HEK293 (cell line): ENCODE results near the gene DCPS.

Source experiments
- CTCF ChIA-PET: fragments of 350-600 bp; formaldehyde crosslinking; extraction: SDS; loops from one replicate; lab custom pipeline; 2021; ENCODE audit warnings: antibody characterized with exemption; lab: Yijun Ruan, JAX
- POLR2A ChIA-PET: fragments of 300-600 bp; formaldehyde crosslinking; extraction: SDS; loops from one replicate; lab custom pipeline; 2020; ENCODE audit warnings: antibody characterized with exemption, inconsistent platforms; lab: Yijun Ruan, JAX
- H3K27ac ChIP-seq: fragments of 200-500 bp; sonication (Bioruptor generic); 2 replicates; pipeline ENCODE4 v1.5.1; 2014; ENCODE audit warnings: low read depth, low read length, control low read depth, inconsistent platforms; ENCODE audit errors: extremely low read depth
- H3K36me3 ChIP-seq, 2 experiments: fragments of 200-500 bp in 1 of 2; sonication (Bioruptor generic) in 1 of 2; 1 replicate in 1 of 2; 2 replicates in 1 of 2; pipeline ENCODE4 v1.5.1; 2014 to 2017; ENCODE audit warnings: inconsistent platforms in 2 of 2, low read length in 2 of 2; ENCODE audit not compliant: control insufficient read depth in 2 of 2, insufficient read depth in 1 of 2
- H3K4me1 ChIP-seq: fragments of 200-500 bp; sonication (Bioruptor generic); 2 replicates; pipeline ENCODE4 v1.5.1; 2014; ENCODE audit warnings: mild to moderate bottlenecking, low read length, inconsistent platforms; ENCODE audit not compliant: control insufficient read depth, insufficient read depth
- H3K4me3 ChIP-seq: 2 replicates; pipeline ENCODE4 v1.5.1; 2011; ENCODE audit warnings: low read depth, mild to moderate bottlenecking, control low read depth, low read length, moderate library complexity
- H3K9me3 ChIP-seq: fragments of 200-500 bp; sonication (Bioruptor generic); 2 replicates; pipeline ENCODE4 v1.5.1; 2014; ENCODE audit warnings: low read depth, low read length, inconsistent platforms; ENCODE audit not compliant: control insufficient read depth, insufficient read depth
- HOXA7 ChIP-seq: sonication (generic); formaldehyde crosslinking; IDR thresholded peaks from 2 replicates; pipeline ENCODE4 v1.8.1; 2022; ENCODE audit warnings: missing genetic modification reagents, borderline replicate concordance
- IKZF3 ChIP-seq: fragments of 450-650 bp; IDR thresholded peaks from 2 replicates; pipeline ENCODE4 v1.5.0; 2018; ENCODE audit warnings: missing biosample characterization, mild to moderate bottlenecking, missing genetic modification characterization, moderate library complexity
- KLF1 ChIP-seq: fragments of 450-650 bp; formaldehyde crosslinking; IDR thresholded peaks from 2 replicates; pipeline ENCODE4 v1.5.1; 2016; ENCODE audit warnings: missing biosample characterization, missing genetic modification characterization
- MZF1 ChIP-seq: fragments of 450-650 bp; formaldehyde crosslinking; IDR thresholded peaks from 2 replicates; pipeline ENCODE4 v1.5.1; 2017; ENCODE audit warnings: missing biosample characterization, missing genetic modification characterization, borderline replicate concordance
- TCF7L2 ChIP-seq: IDR thresholded peaks from 2 replicates; pipeline ENCODE4 v1.6.1; 2011; ENCODE audit warnings: low read depth, mild to moderate bottlenecking, inconsistent platforms, low read length, moderate library complexity, borderline replicate concordance
- ZBTB10 ChIP-seq: fragments of 450-650 bp; formaldehyde crosslinking; IDR thresholded peaks from 2 replicates; pipeline ENCODE4 v1.5.1; 2016; ENCODE audit warnings: missing biosample characterization, missing genetic modification characterization
- ZBTB17 ChIP-seq: fragments of 450-650 bp; formaldehyde crosslinking; IDR thresholded peaks from 2 replicates; pipeline ENCODE4 v1.5.1; 2016; ENCODE audit warnings: missing biosample characterization, missing genetic modification characterization
- ZFP41 ChIP-seq: fragments of 450-650 bp; formaldehyde crosslinking; IDR thresholded peaks from 2 replicates; pipeline ENCODE4 v1.5.1; 2016; ENCODE audit warnings: missing biosample characterization, missing genetic modification characterization, borderline replicate concordance
- ZFP69B ChIP-seq: fragments of 450-650 bp; formaldehyde crosslinking; IDR thresholded peaks from 2 replicates; pipeline ENCODE4 v1.5.1; 2016; ENCODE audit warnings: missing biosample characterization, missing genetic modification characterization
- ZIC2 ChIP-seq: fragments of 450-650 bp; formaldehyde crosslinking; IDR thresholded peaks from 2 replicates; pipeline ENCODE4 v1.5.1; 2016; ENCODE audit warnings: missing biosample characterization, missing genetic modification characterization
- ZNF114 ChIP-seq: fragments of 450-650 bp; formaldehyde crosslinking; IDR thresholded peaks from 2 replicates; pipeline ENCODE4 v1.5.0; 2017; ENCODE audit warnings: missing biosample characterization, missing genetic modification characterization
- ZNF132 ChIP-seq: fragments of 450-650 bp; formaldehyde crosslinking; IDR thresholded peaks from 2 replicates; pipeline ENCODE4 v1.5.1; 2017; ENCODE audit warnings: missing biosample characterization, missing genetic modification characterization, borderline replicate concordance
- ZNF133 ChIP-seq: fragments of 450-650 bp; formaldehyde crosslinking; IDR thresholded peaks from 2 replicates; pipeline ENCODE4 v1.5.1; 2016; ENCODE audit warnings: missing biosample characterization, missing genetic modification characterization
- ZNF24 ChIP-seq: fragments of 450-650 bp; formaldehyde crosslinking; IDR thresholded peaks from 2 replicates; pipeline ENCODE4 v1.5.1; 2016; ENCODE audit warnings: missing biosample characterization, missing genetic modification characterization
- ZNF280C ChIP-seq: fragments of 450-650 bp; formaldehyde crosslinking; IDR thresholded peaks from 2 replicates; pipeline ENCODE4 v1.5.1; 2016; ENCODE audit warnings: missing biosample characterization, missing genetic modification characterization
- ZNF514 ChIP-seq: fragments of 450-650 bp; formaldehyde crosslinking; IDR thresholded peaks from 2 replicates; pipeline ENCODE4 v1.5.1; 2016; ENCODE audit warnings: missing biosample characterization, missing genetic modification characterization
- ZNF530 ChIP-seq: fragments of 450-650 bp; formaldehyde crosslinking; IDR thresholded peaks from 2 replicates; pipeline ENCODE4 v1.5.1; 2016; ENCODE audit warnings: low read depth, missing biosample characterization, missing genetic modification characterization
- ZNF610 ChIP-seq: fragments of 450-650 bp; formaldehyde crosslinking; IDR thresholded peaks from 2 replicates; pipeline ENCODE4 v1.5.1; 2016; ENCODE audit warnings: missing biosample characterization, missing genetic modification characterization, borderline replicate concordance
- ZNF626 ChIP-seq: fragments of 450-650 bp; sonication (Bioruptor Pico); formaldehyde crosslinking; IDR thresholded peaks from 2 replicates; pipeline ENCODE4 v1.5.1; 2018; ENCODE audit warnings: missing biosample characterization, missing genetic modification characterization, inconsistent platforms
- ZNF658 ChIP-seq: fragments of 450-650 bp; formaldehyde crosslinking; IDR thresholded peaks from 2 replicates; pipeline ENCODE4; 2016; ENCODE audit warnings: missing biosample characterization, missing genetic modification characterization
- ZNF707 ChIP-seq: fragments of 450-650 bp; formaldehyde crosslinking; IDR thresholded peaks from 2 replicates; pipeline ENCODE4 v1.5.1; 2016; ENCODE audit warnings: missing biosample characterization, missing genetic modification characterization
- ZNF777 ChIP-seq: fragments of 450-650 bp; formaldehyde crosslinking; IDR thresholded peaks from 2 replicates; pipeline ENCODE4 v1.5.1; 2017; ENCODE audit warnings: missing biosample characterization, missing genetic modification characterization, borderline replicate concordance
- ZNF785 ChIP-seq: fragments of 450-650 bp; formaldehyde crosslinking; IDR thresholded peaks from 2 replicates; pipeline ENCODE4 v1.5.1; 2016; ENCODE audit warnings: missing biosample characterization, missing genetic modification characterization
- TF ChIP-seq, protein P1 (sequence below): fragments of 450-650 bp; formaldehyde crosslinking; IDR thresholded peaks from 2 replicates; pipeline ENCODE4 v1.5.1; 2016; ENCODE audit warnings: missing biosample characterization, missing genetic modification characterization
- TF ChIP-seq, protein P2 (sequence below): fragments of 450-650 bp; formaldehyde crosslinking; IDR thresholded peaks from 2 replicates; pipeline ENCODE4 v1.5.1; 2016; ENCODE audit warnings: missing biosample characterization, missing genetic modification characterization
- TF ChIP-seq, protein P3 (sequence below): fragments of 450-650 bp; formaldehyde crosslinking; IDR thresholded peaks from 2 replicates; pipeline ENCODE4 v1.5.1; 2016; ENCODE audit warnings: missing biosample characterization, missing genetic modification characterization

The DCPS gene

GRCh38 chr11:126312961-126313360 lies 9.1 kb downstream of the DCPS start:
- H3K9me3 ChIP-seq = no peaks in the 10 kb centered on the region
- POLR2A ChIA-PET = no interaction called here
- H3K27ac ChIP-seq = no peak overlapping the region
- TF ChIP-seq ZFP41 (tag by site-specific recombination) = no peak
- TF ChIP-seq TCF7L2 = no peak
- TF ChIP-seq ZNF514 (tag by site-specific recombination) = no peak
- TF ChIP-seq, protein P1, sequence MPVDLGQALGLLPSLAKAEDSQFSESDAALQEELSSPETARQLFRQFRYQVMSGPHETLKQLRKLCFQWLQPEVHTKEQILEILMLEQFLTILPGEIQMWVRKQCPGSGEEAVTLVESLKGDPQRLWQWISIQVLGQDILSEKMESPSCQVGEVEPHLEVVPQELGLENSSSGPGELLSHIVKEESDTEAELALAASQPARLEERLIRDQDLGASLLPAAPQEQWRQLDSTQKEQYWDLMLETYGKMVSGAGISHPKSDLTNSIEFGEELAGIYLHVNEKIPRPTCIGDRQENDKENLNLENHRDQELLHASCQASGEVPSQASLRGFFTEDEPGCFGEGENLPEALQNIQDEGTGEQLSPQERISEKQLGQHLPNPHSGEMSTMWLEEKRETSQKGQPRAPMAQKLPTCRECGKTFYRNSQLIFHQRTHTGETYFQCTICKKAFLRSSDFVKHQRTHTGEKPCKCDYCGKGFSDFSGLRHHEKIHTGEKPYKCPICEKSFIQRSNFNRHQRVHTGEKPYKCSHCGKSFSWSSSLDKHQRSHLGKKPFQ (tag by site-specific recombination) = no peak
- TF ChIP-seq ZNF707 (tag by site-specific recombination) = no peak
- TF ChIP-seq, protein P2, sequence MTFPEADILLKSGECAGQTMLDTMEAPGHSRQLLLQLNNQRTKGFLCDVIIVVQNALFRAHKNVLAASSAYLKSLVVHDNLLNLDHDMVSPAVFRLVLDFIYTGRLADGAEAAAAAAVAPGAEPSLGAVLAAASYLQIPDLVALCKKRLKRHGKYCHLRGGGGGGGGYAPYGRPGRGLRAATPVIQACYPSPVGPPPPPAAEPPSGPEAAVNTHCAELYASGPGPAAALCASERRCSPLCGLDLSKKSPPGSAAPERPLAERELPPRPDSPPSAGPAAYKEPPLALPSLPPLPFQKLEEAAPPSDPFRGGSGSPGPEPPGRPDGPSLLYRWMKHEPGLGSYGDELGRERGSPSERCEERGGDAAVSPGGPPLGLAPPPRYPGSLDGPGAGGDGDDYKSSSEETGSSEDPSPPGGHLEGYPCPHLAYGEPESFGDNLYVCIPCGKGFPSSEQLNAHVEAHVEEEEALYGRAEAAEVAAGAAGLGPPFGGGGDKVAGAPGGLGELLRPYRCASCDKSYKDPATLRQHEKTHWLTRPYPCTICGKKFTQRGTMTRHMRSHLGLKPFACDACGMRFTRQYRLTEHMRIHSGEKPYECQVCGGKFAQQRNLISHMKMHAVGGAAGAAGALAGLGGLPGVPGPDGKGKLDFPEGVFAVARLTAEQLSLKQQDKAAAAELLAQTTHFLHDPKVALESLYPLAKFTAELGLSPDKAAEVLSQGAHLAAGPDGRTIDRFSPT (tag by site-specific recombination) = no peak
- no peak for TF ChIP-seq KLF1 (tag by site-specific recombination)
- TF ChIP-seq HOXA7 (CRISPR knock-in tag) = no peak
- no peak for TF ChIP-seq ZNF658 (tag by site-specific recombination)
- TF ChIP-seq ZNF530 (tag by site-specific recombination) = no peak
- no peak for TF ChIP-seq ZIC2 (tag by site-specific recombination)
- TF ChIP-seq ZNF280C (tag by site-specific recombination) = no peak
- no peak for TF ChIP-seq ZNF785 (tag by site-specific recombination)
- no peak for TF ChIP-seq ZNF114 (tag by site-specific recombination)
- TF ChIP-seq IKZF3 (tag by site-specific recombination) = no peak
- no peak for TF ChIP-seq ZNF132 (tag by site-specific recombination)
- TF ChIP-seq ZNF610 = no peak
- TF ChIP-seq MZF1 (tag by site-specific recombination) = no peak
- TF ChIP-seq ZNF777 (tag by site-specific recombination) = no peak
- TF ChIP-seq, all 188 proteins: peak for 0
- H3K4me1 ChIP-seq = peaks cover 8% of the 10 kb centered on the region
- CTCF ChIA-PET = interaction anchor here (0.9 to 6.9 kb wide), 3 partner anchors 57 to 166 kb away, joined by 4 to 69 read pairs (median 13); no protein-coding TSS in a partner anchor
- no peak overlapping the region for H3K4me3 ChIP-seq
- peaks cover 0 to 3% of the 10 kb centered on the region in 2 experiments; a peak in 1 of 3 replicates for H3K36me3 ChIP-seq

DNA sequence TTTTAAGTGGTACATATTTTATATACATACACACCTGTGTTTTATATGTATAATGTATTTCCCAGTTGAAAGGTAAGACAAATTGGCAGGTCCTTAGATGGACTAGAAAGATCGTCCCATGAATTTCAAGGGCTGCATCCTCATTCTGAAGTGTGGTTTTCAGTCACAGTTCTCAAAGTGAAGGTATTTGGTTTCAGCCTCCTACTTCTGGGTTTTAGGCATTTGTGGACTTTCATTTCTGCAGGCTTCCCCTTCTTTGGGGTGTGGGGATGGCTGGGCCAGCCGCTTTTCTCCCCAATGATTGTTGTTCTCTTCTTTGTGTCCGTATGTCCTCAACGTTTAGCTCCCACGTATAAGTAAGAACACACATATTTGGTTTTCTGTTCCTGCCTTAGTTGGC lies 10.0 kb downstream of the DCPS start:
- no peaks in the 10 kb centered on the region for H3K9me3 ChIP-seq
- ChIA-PET POLR2A (interaction anchor here (0.6 kb wide), 1 partner anchor 407 kb away, joined by 4 read pairs; no protein-coding TSS in a partner anchor), CTCF (no interaction called here)
- H3K4me3 ChIP-seq = no peak overlapping the region
- peaks cover 9% of the 10 kb centered on the region for H3K4me1 ChIP-seq
- H3K36me3 ChIP-seq = peaks cover 0 to 3% of the 10 kb centered on the region in 2 experiments; a peak in 1 of 3 replicates
- H3K27ac ChIP-seq = no peak overlapping the region
- TF ChIP-seq ZFP69B (no peak), ZNF626 (tag by site-specific recombination) (no peak), ZBTB17 (tag by site-specific recombination) (no peak), ZBTB10 (tag by site-specific recombination) (no peak), ZNF133 (tag by site-specific recombination) (no peak), ZNF24 (tag by site-specific recombination) (no peak)
- TF ChIP-seq, protein P3, sequence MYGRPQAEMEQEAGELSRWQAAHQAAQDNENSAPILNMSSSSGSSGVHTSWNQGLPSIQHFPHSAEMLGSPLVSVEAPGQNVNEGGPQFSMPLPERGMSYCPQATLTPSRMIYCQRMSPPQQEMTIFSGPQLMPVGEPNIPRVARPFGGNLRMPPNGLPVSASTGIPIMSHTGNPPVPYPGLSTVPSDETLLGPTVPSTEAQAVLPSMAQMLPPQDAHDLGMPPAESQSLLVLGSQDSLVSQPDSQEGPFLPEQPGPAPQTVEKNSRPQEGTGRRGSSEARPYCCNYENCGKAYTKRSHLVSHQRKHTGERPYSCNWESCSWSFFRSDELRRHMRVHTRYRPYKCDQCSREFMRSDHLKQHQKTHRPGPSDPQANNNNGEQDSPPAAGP (tag by site-specific recombination) = no peak
